Measurements from ENCODE around the gene SLC27A6.

DNA sequence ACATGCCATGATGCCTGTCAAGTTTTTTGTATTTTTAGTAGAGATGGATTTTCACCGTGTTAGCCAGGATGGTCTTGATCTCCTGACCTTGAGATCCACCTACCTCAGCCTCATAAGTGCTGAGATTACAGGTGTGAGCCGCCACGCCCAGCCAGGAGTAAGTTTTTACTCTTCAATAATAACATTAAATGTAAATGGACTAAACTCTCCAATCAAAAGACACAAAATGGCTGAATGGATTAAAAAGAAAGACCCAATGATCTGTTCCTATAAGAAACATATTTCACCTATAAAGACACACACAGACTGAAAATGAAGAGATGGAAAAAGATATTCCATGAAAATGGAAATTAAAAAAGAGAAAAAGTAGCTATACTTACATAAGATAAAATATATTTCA, 92.0 kb downstream of the SLC27A6 start:
- TF ChIP-seq, protein P1, sequence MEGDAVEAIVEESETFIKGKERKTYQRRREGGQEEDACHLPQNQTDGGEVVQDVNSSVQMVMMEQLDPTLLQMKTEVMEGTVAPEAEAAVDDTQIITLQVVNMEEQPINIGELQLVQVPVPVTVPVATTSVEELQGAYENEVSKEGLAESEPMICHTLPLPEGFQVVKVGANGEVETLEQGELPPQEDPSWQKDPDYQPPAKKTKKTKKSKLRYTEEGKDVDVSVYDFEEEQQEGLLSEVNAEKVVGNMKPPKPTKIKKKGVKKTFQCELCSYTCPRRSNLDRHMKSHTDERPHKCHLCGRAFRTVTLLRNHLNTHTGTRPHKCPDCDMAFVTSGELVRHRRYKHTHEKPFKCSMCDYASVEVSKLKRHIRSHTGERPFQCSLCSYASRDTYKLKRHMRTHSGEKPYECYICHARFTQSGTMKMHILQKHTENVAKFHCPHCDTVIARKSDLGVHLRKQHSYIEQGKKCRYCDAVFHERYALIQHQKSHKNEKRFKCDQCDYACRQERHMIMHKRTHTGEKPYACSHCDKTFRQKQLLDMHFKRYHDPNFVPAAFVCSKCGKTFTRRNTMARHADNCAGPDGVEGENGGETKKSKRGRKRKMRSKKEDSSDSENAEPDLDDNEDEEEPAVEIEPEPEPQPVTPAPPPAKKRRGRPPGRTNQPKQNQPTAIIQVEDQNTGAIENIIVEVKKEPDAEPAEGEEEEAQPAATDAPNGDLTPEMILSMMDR (IDR thresholded peaks at IDR 0.05): no peak
- TF ChIP-seq POLR2A (IDR thresholded peaks at IDR 0.05) (no peak), EP300 (IDR thresholded peaks at IDR 0.05) (no peak)

Measured in tibial nerve (tissue), 4 donors.